ENCODE results near the gene ACKR4.

- TF ChIP-seq CTCF (IDR thresholded peaks at IDR 0.05) (no peak), EZH2 (IDR thresholded peaks at IDR 0.05; ENCODE audit: borderline replicate concordance, insufficient read depth, low read depth, low read length, poor library complexity, severe bottlenecking) (no peak)
Observed at GRCh38 chr3:132645058-132645457, 48.0 kb downstream of the ACKR4 start.

Measured in B cell (primary cell).